ENCODE measurements around the gene ZC3H18.

ZC3H18 gene

GRCh38 chr16:88530051-88530857 is 39.9 kb upstream of the ZC3H18 start:
- TF ChIP-seq TAF1 (IDR thresholded peaks at IDR 0.05; ENCODE audit: low read depth) (no peak), TEAD4 (IDR thresholded peaks at IDR 0.05) (no peak), YY1 (IDR thresholded peaks at IDR 0.05; ENCODE audit: low read depth) (no peak), RAD21 (IDR thresholded peaks at IDR 0.05; ENCODE audit: low read depth) (no peak), FOXM1 (IDR thresholded peaks at IDR 0.05; ENCODE audit: borderline replicate concordance, low read depth) (no peak), CEBPB (IDR thresholded peaks at IDR 0.05) (no peak), EGR1 (IDR thresholded peaks at IDR 0.05) (no peak), CREB1 (IDR thresholded peaks at IDR 0.05; ENCODE audit: low read depth) (no peak), ZBTB7A (IDR thresholded peaks at IDR 0.05; ENCODE audit: low read depth) (no peak), TCF12 (IDR thresholded peaks at IDR 0.05; ENCODE audit: low read depth) (no peak), EP300 (IDR thresholded peaks at IDR 0.05; ENCODE audit: borderline replicate concordance) (no peak), NFIC (IDR thresholded peaks at IDR 0.05) (no peak)
- TF ChIP-seq, protein P1, sequence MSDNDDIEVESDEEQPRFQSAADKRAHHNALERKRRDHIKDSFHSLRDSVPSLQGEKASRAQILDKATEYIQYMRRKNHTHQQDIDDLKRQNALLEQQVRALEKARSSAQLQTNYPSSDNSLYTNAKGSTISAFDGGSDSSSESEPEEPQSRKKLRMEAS (IDR thresholded peaks at IDR 0.05) = no peak
- TF ChIP-seq, protein P2, sequence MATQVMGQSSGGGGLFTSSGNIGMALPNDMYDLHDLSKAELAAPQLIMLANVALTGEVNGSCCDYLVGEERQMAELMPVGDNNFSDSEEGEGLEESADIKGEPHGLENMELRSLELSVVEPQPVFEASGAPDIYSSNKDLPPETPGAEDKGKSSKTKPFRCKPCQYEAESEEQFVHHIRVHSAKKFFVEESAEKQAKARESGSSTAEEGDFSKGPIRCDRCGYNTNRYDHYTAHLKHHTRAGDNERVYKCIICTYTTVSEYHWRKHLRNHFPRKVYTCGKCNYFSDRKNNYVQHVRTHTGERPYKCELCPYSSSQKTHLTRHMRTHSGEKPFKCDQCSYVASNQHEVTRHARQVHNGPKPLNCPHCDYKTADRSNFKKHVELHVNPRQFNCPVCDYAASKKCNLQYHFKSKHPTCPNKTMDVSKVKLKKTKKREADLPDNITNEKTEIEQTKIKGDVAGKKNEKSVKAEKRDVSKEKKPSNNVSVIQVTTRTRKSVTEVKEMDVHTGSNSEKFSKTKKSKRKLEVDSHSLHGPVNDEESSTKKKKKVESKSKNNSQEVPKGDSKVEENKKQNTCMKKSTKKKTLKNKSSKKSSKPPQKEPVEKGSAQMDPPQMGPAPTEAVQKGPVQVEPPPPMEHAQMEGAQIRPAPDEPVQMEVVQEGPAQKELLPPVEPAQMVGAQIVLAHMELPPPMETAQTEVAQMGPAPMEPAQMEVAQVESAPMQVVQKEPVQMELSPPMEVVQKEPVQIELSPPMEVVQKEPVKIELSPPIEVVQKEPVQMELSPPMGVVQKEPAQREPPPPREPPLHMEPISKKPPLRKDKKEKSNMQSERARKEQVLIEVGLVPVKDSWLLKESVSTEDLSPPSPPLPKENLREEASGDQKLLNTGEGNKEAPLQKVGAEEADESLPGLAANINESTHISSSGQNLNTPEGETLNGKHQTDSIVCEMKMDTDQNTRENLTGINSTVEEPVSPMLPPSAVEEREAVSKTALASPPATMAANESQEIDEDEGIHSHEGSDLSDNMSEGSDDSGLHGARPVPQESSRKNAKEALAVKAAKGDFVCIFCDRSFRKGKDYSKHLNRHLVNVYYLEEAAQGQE (IDR thresholded peaks at IDR 0.05; ENCODE audit: low read depth) = no peak
- TF ChIP-seq, protein P3, sequence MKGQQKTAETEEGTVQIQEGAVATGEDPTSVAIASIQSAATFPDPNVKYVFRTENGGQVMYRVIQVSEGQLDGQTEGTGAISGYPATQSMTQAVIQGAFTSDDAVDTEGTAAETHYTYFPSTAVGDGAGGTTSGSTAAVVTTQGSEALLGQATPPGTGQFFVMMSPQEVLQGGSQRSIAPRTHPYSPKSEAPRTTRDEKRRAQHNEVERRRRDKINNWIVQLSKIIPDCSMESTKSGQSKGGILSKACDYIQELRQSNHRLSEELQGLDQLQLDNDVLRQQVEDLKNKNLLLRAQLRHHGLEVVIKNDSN (IDR thresholded peaks at IDR 0.05) = no peak

- no peak for TF ChIP-seq NFIC (IDR thresholded peaks at IDR 0.05)
- no peak for TF ChIP-seq FOXM1 (IDR thresholded peaks at IDR 0.05; ENCODE audit: borderline replicate concordance, low read depth)
- TF ChIP-seq ZBTB7A (IDR thresholded peaks at IDR 0.05; ENCODE audit: low read depth) = no peak
- no peak for TF ChIP-seq CEBPB (IDR thresholded peaks at IDR 0.05)
- TF ChIP-seq YY1 (IDR thresholded peaks at IDR 0.05; ENCODE audit: low read depth) = no peak
- TF ChIP-seq, protein P2 (IDR thresholded peaks at IDR 0.05; ENCODE audit: low read depth) = no peak
- no peak for TF ChIP-seq EGR1 (IDR thresholded peaks at IDR 0.05)
Observed at GRCh38 chr16:88530858-88531203, 39.4 kb upstream of the ZC3H18 start.

GRCh38 chr16:88531346-88531745 is 38.9 kb upstream of the ZC3H18 start:
- TF ChIP-seq ZBTB7A (IDR thresholded peaks at IDR 0.05; ENCODE audit: low read depth) (no peak), EP300 (IDR thresholded peaks at IDR 0.05; ENCODE audit: borderline replicate concordance) (no peak), TCF12 (IDR thresholded peaks at IDR 0.05; ENCODE audit: low read depth) (no peak), YY1 (IDR thresholded peaks at IDR 0.05; ENCODE audit: low read depth) (no peak), FOXM1 (IDR thresholded peaks at IDR 0.05; ENCODE audit: borderline replicate concordance, low read depth) (no peak), TAF1 (IDR thresholded peaks at IDR 0.05; ENCODE audit: low read depth) (no peak), NFIC (IDR thresholded peaks at IDR 0.05) (no peak), TEAD4 (IDR thresholded peaks at IDR 0.05) (no peak), CEBPB (IDR thresholded peaks at IDR 0.05) (no peak), EGR1 (IDR thresholded peaks at IDR 0.05) (no peak), CREB1 (IDR thresholded peaks at IDR 0.05; ENCODE audit: low read depth) (no peak), RAD21 (IDR thresholded peaks at IDR 0.05; ENCODE audit: low read depth) (no peak)
- TF ChIP-seq, protein P1 (IDR thresholded peaks at IDR 0.05) = no peak
- TF ChIP-seq, protein P2 (IDR thresholded peaks at IDR 0.05; ENCODE audit: low read depth) = no peak
- TF ChIP-seq, protein P3 (IDR thresholded peaks at IDR 0.05) = no peak

DNA sequence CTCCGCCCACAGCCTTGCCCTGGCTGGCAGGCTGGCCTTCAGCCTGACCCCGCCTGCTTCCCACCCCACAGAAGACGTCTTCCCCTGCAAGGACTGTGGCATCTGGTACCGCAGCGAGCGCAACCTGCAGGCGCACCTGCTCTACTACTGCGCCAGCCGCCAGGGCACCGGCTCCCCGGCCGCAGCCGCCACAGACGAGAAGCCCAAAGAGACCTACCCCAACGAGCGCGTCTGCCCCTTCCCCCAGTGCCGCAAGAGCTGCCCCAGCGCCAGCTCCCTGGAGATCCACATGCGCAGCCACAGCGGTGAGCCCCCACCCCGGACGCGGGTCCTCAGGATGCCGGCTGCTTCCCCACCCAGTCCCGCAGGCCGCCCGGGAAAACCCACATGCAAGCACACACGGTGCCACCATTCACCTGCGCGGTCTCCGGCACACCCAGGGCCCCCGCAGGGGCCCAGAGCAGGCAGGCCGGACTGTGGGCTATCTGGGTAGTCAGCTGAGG is 38.2 kb upstream of the ZC3H18 start:
- TF ChIP-seq YY1 (IDR thresholded peaks at IDR 0.05; ENCODE audit: low read depth) = no peak
- TF ChIP-seq TCF12 (IDR thresholded peaks at IDR 0.05; ENCODE audit: low read depth) = no peak
- no peak for TF ChIP-seq RAD21 (IDR thresholded peaks at IDR 0.05; ENCODE audit: low read depth)
- TF ChIP-seq, protein P2 (IDR thresholded peaks at IDR 0.05; ENCODE audit: low read depth) = no peak
- TF ChIP-seq TEAD4 (IDR thresholded peaks at IDR 0.05) = no peak
- no peak for TF ChIP-seq EGR1 (IDR thresholded peaks at IDR 0.05)
- TF ChIP-seq, protein P1 (IDR thresholded peaks at IDR 0.05) = no peak
- TF ChIP-seq ZBTB7A (IDR thresholded peaks at IDR 0.05; ENCODE audit: low read depth) = no peak
- TF ChIP-seq NFIC (IDR thresholded peaks at IDR 0.05) = no peak
- no peak for TF ChIP-seq EP300 (IDR thresholded peaks at IDR 0.05; ENCODE audit: borderline replicate concordance)
- TF ChIP-seq, protein P3 (IDR thresholded peaks at IDR 0.05) = no peak
- no peak for TF ChIP-seq CEBPB (IDR thresholded peaks at IDR 0.05)
- no peak for TF ChIP-seq CREB1 (IDR thresholded peaks at IDR 0.05; ENCODE audit: low read depth)
- TF ChIP-seq TAF1 (IDR thresholded peaks at IDR 0.05; ENCODE audit: low read depth) = no peak
- no peak for TF ChIP-seq FOXM1 (IDR thresholded peaks at IDR 0.05; ENCODE audit: borderline replicate concordance, low read depth)
